ENCODE data around the gene TMEM238L. TPM values are rescaled to one million over a fixed set of nuclear protein-coding genes. Genes with fewer than 3 reads are reported as not detected.

TMEM238L gene
- total RNA-seq, 1 experiment from 2014 or later: not detected

DNA sequence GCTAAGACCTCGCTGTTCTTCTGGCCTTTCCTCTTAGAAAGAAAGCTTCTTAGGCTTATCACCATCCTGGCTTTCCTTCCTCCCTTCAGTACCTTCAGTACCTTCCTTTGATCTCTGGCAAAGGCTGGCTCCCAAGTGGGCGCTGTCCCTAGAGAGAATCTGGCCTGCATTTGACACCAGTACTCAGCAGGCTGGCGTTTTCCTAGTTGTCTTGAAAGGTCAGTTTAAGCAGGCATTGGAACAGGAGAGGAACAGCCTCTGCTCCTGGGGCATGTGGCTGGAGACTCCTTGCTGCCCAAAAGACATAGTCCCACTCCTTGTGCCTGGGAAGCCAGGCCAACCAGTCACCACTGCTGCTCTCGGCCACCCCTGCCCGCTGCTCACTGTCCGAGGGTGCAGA, 34.1 kb downstream of the TMEM238L start:
- H3K9me3 ChIP-seq (ENCODE audit: control insufficient read depth, low read depth, low read length): no peaks in the 10 kb centered on the region
- H3K27ac Mint-ChIP-seq: no peak overlapping the region; a peak in 1 of 7 replicates
- no peak overlapping the region for H3K27ac ChIP-seq (ENCODE audit: insufficient read length, low read depth, low read length)
- H3K4me1 Mint-ChIP-seq: peaks cover 4 to 7% of the 10 kb centered on the region in 2 experiments; a peak in 2 of 4 replicates
- no peak overlapping the region for H2BK20ac ChIP-seq (ENCODE audit: low read depth, low read length, poor library complexity, severe bottlenecking)
- no peak overlapping the region for H3T11ph ChIP-seq (ENCODE audit: low read length)
- H3K4me2 ChIP-seq (ENCODE audit: insufficient read depth, insufficient read length, low read length): no peak overlapping the region
- no peak overlapping the region for H2BK120ac ChIP-seq (ENCODE audit: low read depth, low read length, poor library complexity, severe bottlenecking)
- H3K4me3 Mint-ChIP-seq: no peak overlapping the region
- no CpG with 5 or more reads among the region's 6 CpGs for WGBS (ENCODE audit: extremely low coverage, insufficient read length, low lambda C conversion rate)
- no peak overlapping the region for H3K23ac ChIP-seq (ENCODE audit: insufficient read length, low read depth, low read length)
- no peaks in the 10 kb centered on the region for H3K79me1 ChIP-seq (ENCODE audit: insufficient read depth, low read depth, low read length, poor library complexity, severe bottlenecking)
- no peak overlapping the region for H3K56ac ChIP-seq (ENCODE audit: insufficient read length, low read depth, low read length)
- no peak overlapping the region for H2BK15ac ChIP-seq (ENCODE audit: low read depth, low read length)
- no peak overlapping the region for H3K18ac ChIP-seq (ENCODE audit: insufficient read length, low read depth, low read length)
- H2AK5ac ChIP-seq (ENCODE audit: insufficient read length, low read length): no peak overlapping the region
- peaks cover 0 to 5% (median 5%) of the 10 kb centered on the region in 3 experiments; a peak in 3 of 7 replicates for H3K36me3 Mint-ChIP-seq (ENCODE audit: insufficient read depth in 1 of 3, low read depth in 3 of 3)
- H3K27me3 Mint-ChIP-seq (ENCODE audit: low read depth): no peaks in the 10 kb centered on the region
- no peak overlapping the region for H3K9ac ChIP-seq (ENCODE audit: extremely low read depth, insufficient read length, low read length)
- no peak overlapping the region for H2AFZ ChIP-seq (ENCODE audit: low read length)
- peaks cover 0 to 12% of the 10 kb centered on the region in 2 experiments; a peak in 3 of 5 replicates for H3K9me3 Mint-ChIP-seq
- no peaks in the 10 kb centered on the region for H3K27me3 ChIP-seq (ENCODE audit: insufficient read depth, low read length)
- H2BK12ac ChIP-seq (ENCODE audit: insufficient read length, low read depth, low read length): no peak overlapping the region
- DNase-seq: no peak
- H3K23me2 ChIP-seq (ENCODE audit: insufficient read length, low read depth, low read length, poor library complexity, severe bottlenecking): no peaks in the 10 kb centered on the region
- no peak overlapping the region for H4K91ac ChIP-seq (ENCODE audit: insufficient read length, low read depth, low read length)
- no peak overlapping the region for H3K14ac ChIP-seq (ENCODE audit: insufficient read depth, low read length)
- H2BK5ac ChIP-seq (ENCODE audit: insufficient read length, low read length): no peak overlapping the region
- H3K4ac ChIP-seq (ENCODE audit: low read depth, low read length): no peak overlapping the region
- no peaks in the 10 kb centered on the region for H4K20me1 ChIP-seq (ENCODE audit: control insufficient read depth, insufficient read depth, insufficient read length)
- H3K4me1 ChIP-seq (ENCODE audit: insufficient read depth, low read length): no peaks in the 10 kb centered on the region
- H3K79me2 ChIP-seq (ENCODE audit: insufficient read depth, low read length): no peaks in the 10 kb centered on the region
- TF ChIP-seq, protein P1, sequence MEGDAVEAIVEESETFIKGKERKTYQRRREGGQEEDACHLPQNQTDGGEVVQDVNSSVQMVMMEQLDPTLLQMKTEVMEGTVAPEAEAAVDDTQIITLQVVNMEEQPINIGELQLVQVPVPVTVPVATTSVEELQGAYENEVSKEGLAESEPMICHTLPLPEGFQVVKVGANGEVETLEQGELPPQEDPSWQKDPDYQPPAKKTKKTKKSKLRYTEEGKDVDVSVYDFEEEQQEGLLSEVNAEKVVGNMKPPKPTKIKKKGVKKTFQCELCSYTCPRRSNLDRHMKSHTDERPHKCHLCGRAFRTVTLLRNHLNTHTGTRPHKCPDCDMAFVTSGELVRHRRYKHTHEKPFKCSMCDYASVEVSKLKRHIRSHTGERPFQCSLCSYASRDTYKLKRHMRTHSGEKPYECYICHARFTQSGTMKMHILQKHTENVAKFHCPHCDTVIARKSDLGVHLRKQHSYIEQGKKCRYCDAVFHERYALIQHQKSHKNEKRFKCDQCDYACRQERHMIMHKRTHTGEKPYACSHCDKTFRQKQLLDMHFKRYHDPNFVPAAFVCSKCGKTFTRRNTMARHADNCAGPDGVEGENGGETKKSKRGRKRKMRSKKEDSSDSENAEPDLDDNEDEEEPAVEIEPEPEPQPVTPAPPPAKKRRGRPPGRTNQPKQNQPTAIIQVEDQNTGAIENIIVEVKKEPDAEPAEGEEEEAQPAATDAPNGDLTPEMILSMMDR (conservative IDR thresholded peaks at IDR 0.05): no peak
- H4K5ac ChIP-seq (ENCODE audit: insufficient read length, low read depth, low read length): no peak overlapping the region
- no peak overlapping the region for H4K8ac ChIP-seq (replicated peaks; ENCODE audit: insufficient read length, low read depth, low read length)

All from H9 (cell line).